IMR-90 (cell line): ENCODE measurements around the gene ACSBG1. TPM values are rescaled to one million over a fixed set of nuclear protein-coding genes. Genes with fewer than 3 reads are reported as not detected.

Source experiments
- ATAC-seq: fragments of 200-7000 bp; cut with Tn5 transposase; 2 replicates; pipeline ENCODE4 v1.9.1; 2020; ENCODE audit warnings: low read depth, mild to moderate bottlenecking, moderate library complexity
- BruUV-seq: library from RNA; stranded (reverse); fragments of 400-500 nt; replicated peaks from 2 replicates; lab custom pipeline; 2021; lab: Mats Ljungman, UMichigan
- CTCF ChIA-PET: fragments of 300-600 bp; formaldehyde crosslinking; extraction: SDS; loops from one replicate; lab custom pipeline; 2021; ENCODE audit warnings: antibody characterized with exemption; lab: Yijun Ruan, JAX
- POLR2A ChIA-PET: fragments of 300-600 bp; sonication (Branson Sonifier 250); formaldehyde crosslinking; loops from one replicate; lab custom pipeline; 2022; ENCODE audit warnings: antibody characterized with exemption; ENCODE audit not compliant: unreplicated experiment; lab: Charles Lee
- DNase-seq: peaks from one replicate; pipeline ENCODE4 v3.0.0; 2013
- H2AFZ ChIP-seq: replicated peaks from 2 replicates; pipeline ENCODE3; 2013; ENCODE audit warnings: low read length, mild to moderate bottlenecking; ENCODE audit not compliant: poor library complexity
- H2AK5ac ChIP-seq: 2 replicates; pipeline ENCODE4 v1.6.1; 2013; ENCODE audit warnings: low read depth, low read length, inconsistent platforms
- H2AK9ac ChIP-seq: replicated peaks from 2 replicates; pipeline ENCODE3; 2013; ENCODE audit warnings: mild to moderate bottlenecking, low read depth, low read length, moderate library complexity; ENCODE audit not compliant: poor library complexity
- H2BK120ac ChIP-seq: 2 replicates; pipeline ENCODE4 v1.6.1; 2013; ENCODE audit warnings: low read depth, low read length, inconsistent platforms
- H2BK15ac ChIP-seq: 3 replicates; pipeline ENCODE4 v1.6.1; 2013; ENCODE audit warnings: low read depth, low read length, inconsistent platforms
- H2BK20ac ChIP-seq: 2 replicates; pipeline ENCODE4 v1.6.1; 2013; ENCODE audit warnings: low read depth, mild to moderate bottlenecking, inconsistent platforms, low read length, moderate library complexity
- H2BK5ac ChIP-seq: 2 replicates; pipeline ENCODE4 v1.6.1; 2013; ENCODE audit warnings: mild to moderate bottlenecking, low read depth, low read length, inconsistent platforms; ENCODE audit not compliant: poor library complexity, severe bottlenecking
- H3K14ac ChIP-seq: replicated peaks from 2 replicates; pipeline ENCODE4 v1.6.1; 2013; ENCODE audit warnings: low read depth, low read length, inconsistent platforms
- H3K18ac ChIP-seq: 2 replicates; pipeline ENCODE4 v1.6.1; 2013; ENCODE audit warnings: low read depth, low read length, control low read depth
- H3K23ac ChIP-seq: 2 replicates; pipeline ENCODE4 v1.6.1; 2013; ENCODE audit warnings: low read depth, low read length, inconsistent platforms
- H3K27ac ChIP-seq: 2 replicates; pipeline ENCODE4 v1.5.1; 2013; ENCODE audit warnings: mild to moderate bottlenecking, control low read depth, low read length; ENCODE audit not compliant: insufficient read depth
- H3K27me3 ChIP-seq: 2 replicates; pipeline ENCODE4 v1.6.1; 2013; ENCODE audit warnings: low read length; ENCODE audit not compliant: control insufficient read depth, insufficient read depth
- H3K36me3 ChIP-seq: 2 replicates; pipeline ENCODE4 v1.6.1; 2013; ENCODE audit warnings: low read length, mixed read lengths; ENCODE audit not compliant: control insufficient read depth, insufficient read depth
- H3K4ac ChIP-seq: 2 replicates; pipeline ENCODE4 v1.6.1; 2013; ENCODE audit warnings: low read depth, low read length, inconsistent platforms
- H3K4me1 ChIP-seq: 2 replicates; pipeline ENCODE4 v1.6.1; 2013; ENCODE audit warnings: low read length, mixed read lengths; ENCODE audit not compliant: control insufficient read depth, insufficient read depth
- H3K4me2 ChIP-seq: 2 replicates; pipeline ENCODE4 v1.6.1; 2013; ENCODE audit warnings: low read depth, mild to moderate bottlenecking, control low read depth, low read length, moderate library complexity
- H3K4me3 ChIP-seq: 2 replicates; pipeline ENCODE4 v1.5.1; 2013; ENCODE audit warnings: low read depth, mild to moderate bottlenecking, control low read depth, low read length, moderate library complexity; ENCODE audit not compliant: insufficient read depth
- H3K56ac ChIP-seq: 2 replicates; pipeline ENCODE4 v1.6.1; 2013; ENCODE audit warnings: low read length, inconsistent platforms; ENCODE audit not compliant: insufficient read depth; ENCODE audit errors: extremely low read depth
- H3K79me1 ChIP-seq, 2 experiments: 2 replicates each; pipeline ENCODE4 v1.6.1; 2013; ENCODE audit warnings: low read length in 2 of 2, inconsistent platforms in 1 of 2, low read depth in 1 of 2
- H3K9ac ChIP-seq: 2 replicates; pipeline ENCODE4 v1.6.1; 2013; ENCODE audit warnings: low read depth, low read length, control low read depth
- H3K9me1 ChIP-seq: 2 replicates; pipeline ENCODE4 v1.6.1; 2013; ENCODE audit warnings: low read length, inconsistent platforms; ENCODE audit not compliant: insufficient read depth
- H3K9me3 ChIP-seq: 2 replicates; pipeline ENCODE4 v1.6.1; 2013; ENCODE audit warnings: low read length; ENCODE audit not compliant: control insufficient read depth, insufficient read depth
- H4K20me1 ChIP-seq: 2 replicates; pipeline ENCODE4 v1.6.1; 2013; ENCODE audit warnings: low read length, inconsistent platforms; ENCODE audit not compliant: insufficient read depth
- H4K5ac ChIP-seq: 2 replicates; pipeline ENCODE4 v1.6.1; 2013; ENCODE audit warnings: mild to moderate bottlenecking, low read depth, low read length, control low read depth
- H4K8ac ChIP-seq, 2 experiments: 2 replicates each; pipeline ENCODE4 v1.6.1; 2013; ENCODE audit warnings: low read depth in 2 of 2, low read length in 2 of 2, control low read depth in 1 of 2, inconsistent platforms in 1 of 2
- H4K91ac ChIP-seq: 2 replicates; pipeline ENCODE4 v1.6.1; 2013; ENCODE audit warnings: low read depth, low read length, inconsistent platforms; ENCODE audit not compliant: insufficient read depth
- CHD1 ChIP-seq: IDR thresholded peaks from 2 replicates; pipeline ENCODE4 v1.6.1; 2012; ENCODE audit warnings: low read depth, low read length, improper control_type of control experiment
- MAZ ChIP-seq: IDR thresholded peaks from 2 replicates; pipeline ENCODE4 v1.6.1; 2012; ENCODE audit warnings: low read depth, mild to moderate bottlenecking, low read length, improper control_type of control experiment, moderate library complexity, borderline replicate concordance
- RFX5 ChIP-seq: IDR thresholded peaks from 2 replicates; pipeline ENCODE4 v1.8.0; 2012; ENCODE audit warnings: low read depth, mild to moderate bottlenecking, low read length, moderate library complexity
- WGBS, 2 experiments: methylation state at CpG; one replicate each; pipeline versions ENCODE4 v1.1.5 to v1.1.7; 2013; ENCODE audit warnings: missing lambda C conversion rate in 2 of 2; ENCODE audit not compliant: insufficient read length in 1 of 2; ENCODE audit errors: extremely low coverage in 2 of 2; 5-methylcytosine and 5-hydroxymethylcytosine counted together
- dilution Hi-C: fragments of 300-500 bp; cut with HindIII; formaldehyde crosslinking; loops from one replicate; pipeline ENCODE4 v1.14.3; 2018; ENCODE audit warnings: low sequenced_read_pairs; ENCODE audit not compliant: unreplicated experiment
- in situ Hi-C: fragments of 300-500 bp; cut with MboI; formaldehyde crosslinking; loops from 3 replicates; pipeline ENCODE4 v1.14.3; 2019; ENCODE audit warnings: low sequenced_read_pairs, inconsistent platforms, mixed read lengths
- intact Hi-C: fragments of 100-400 bp; cut with micrococcal nuclease; formaldehyde crosslinking; loops from 2 replicates; pipeline ENCODE4 v1.10.0; 2022
- polyA plus RNA-seq, 3 experiments: library from polyadenylated mRNA; depleted of rRNA; stranded (reverse); fragments of >200 nt; gene quantifications; 2 replicates each; pipeline ENCODE4 v1.2.3, GENCODE V29; 2012; ENCODE audit warnings: low replicate concordance in 1 of 3
- total RNA-seq: library from RNA; depleted of rRNA; stranded (reverse); fragments of >200 nt; gene quantifications from 2 replicates; pipeline ENCODE4 v1.2.3, GENCODE V29; 2012

Gene ACSBG1
- total and polyA plus RNA-seq, 2 of the 4 experiments (the other 2 are of a cell fraction), result 0.02 TPM; not detected in 1

GRCh38 chr15:78129077-78129750 is 105.2 kb downstream of the ACSBG1 start:
- Histone ChIP-seq H4K91ac (no peak overlapping the region), H3K56ac (no peak overlapping the region), H3K14ac (no peak overlapping the region), H3K4ac (no peak overlapping the region), H3K9me1 (peaks cover 3% of the 10 kb centered on the region), H4K20me1 (0 out of 2 replicates have a peak, but pooled peaks cover 6% of the 10 kb centered on the region), H3K4me3 (no peak overlapping the region), H3K36me3 (no peaks in the 10 kb centered on the region), H3K4me2 (no peak overlapping the region), H2AFZ (no peak overlapping the region), H3K9me3 (no peaks in the 10 kb centered on the region), H3K18ac (no peak overlapping the region), H3K79me1 (no peaks in the 10 kb centered on the region), H2BK120ac (no peak overlapping the region), H4K8ac (no peak overlapping the region), H3K9ac (no peak overlapping the region), H2BK15ac (no peak overlapping the region), H3K27ac (no peak overlapping the region), H2AK9ac (no peak overlapping the region), H3K4me1 (peaks cover 4% of the 10 kb centered on the region), H2BK20ac (no peak overlapping the region), H2AK5ac (no peak overlapping the region), H2BK5ac (no peak overlapping the region), H4K5ac (no peak overlapping the region), H3K27me3 (peaks cover 6% of the 10 kb centered on the region; the same call in 1 of the 2 replicates), H3K23ac (no peak overlapping the region)
- intact Hi-C loops, result no loop called here
- in situ Hi-C loops, result no loop called here
- ATAC-seq (no peak), DNase-seq (no peak)
- no TSS peak for BruUV-seq
- TF ChIP-seq MAZ (no peak), CHD1 (no peak), RFX5 (no peak)
- 75% methylated on average over 1 of the region's 8 CpGs; no CpG with 5 or more reads in 1 of the 2 experiments for WGBS, 2 experiments
- POLR2A ChIA-PET, result no interaction called here
- dilution Hi-C loops, result no loop called here
- CTCF ChIA-PET, result no interaction called here
